Fibroblast of peridontal ligament (primary cell): ENCODE data around the gene GDF3.
A peak's percentile ranks its signal among the peaks of the same experiment; 100 is the strongest.
"Not testable (repeated sequence)": the region's sequence is repeated elsewhere in the genome, so short reads cannot be mapped to it uniquely, and the experiment has no call there.

Experiments
- DNase-seq: peaks from one replicate; pipeline ENCODE4 v3.0.0-alpha.2; 2010; ENCODE audit errors: extremely low read depth

The GDF3 gene

GRCh38 chr12:7695566-7696197, at the start of gene GDF3:
Gene GDF3 (minus strand): TSS chr12:7695775. CDS start chr12:7695728, 47 bp downstream.
- DNase-seq = no peak

GRCh38 chr12:7732993-7733392, 37.4 kb upstream of the GDF3 start:
- no peak for DNase-seq

GRCh38 chr12:7731486-7731885, 35.9 kb upstream of the GDF3 start:
- DNase-seq = no peak

GRCh38 chr12:7730984-7731383, 35.4 kb upstream of the GDF3 start:
- DNase-seq = not testable (repeated sequence)

- no peak for DNase-seq
These were observed 34.2 kb upstream of the GDF3 start for GRCh38 chr12:7729746-7730145.

- no peak for DNase-seq
These were observed 28.4 kb upstream of the GDF3 start for GRCh38 chr12:7723926-7724325.

GRCh38 chr12:7719946-7720730, 24.6 kb upstream of the GDF3 start:
- DNase-seq = no peak

GRCh38 chr12:7716381-7716780, 20.8 kb upstream of the GDF3 start:
- peak; percentile 6 for DNase-seq

- no peak for DNase-seq
These were observed 17.4 kb upstream of the GDF3 start for GRCh38 chr12:7712841-7713442.

GRCh38 chr12:7711133-7711532, 15.6 kb upstream of the GDF3 start, which contains the start of gene DPPA3:
Gene DPPA3 (plus strand): TSS chr12:7711433. CDS start chr12:7711571, 138 bp downstream.
- no peak for DNase-seq

- no peak for DNase-seq
These were observed 14.5 kb upstream of the GDF3 start for GRCh38 chr12:7709969-7710675.

- no peak for DNase-seq
These were observed 10.3 kb upstream of the GDF3 start for GRCh38 chr12:7705846-7706245.

- DNase-seq = no peak
These were observed 376 bp downstream of the GDF3 start for GRCh38 chr12:7695237-7695560.

GRCh38 chr12:7694556-7695236, 879 bp downstream of the GDF3 start:
- DNase-seq = no peak

- DNase-seq = no peak
These were observed 1.8 kb downstream of the GDF3 start for GRCh38 chr12:7693793-7694192.

GRCh38 chr12:7681535-7681934, 14.0 kb downstream of the GDF3 start:
- no peak for DNase-seq

GRCh38 chr12:7679251-7680045, 16.1 kb downstream of the GDF3 start:
- DNase-seq = no peak

- no peak for DNase-seq
These were observed 16.8 kb downstream of the GDF3 start for GRCh38 chr12:7678744-7679143.

GRCh38 chr12:7677432-7677888, 18.1 kb downstream of the GDF3 start:
- peak; percentile 67 for DNase-seq

- not testable (repeated sequence) for DNase-seq
These were observed 20.1 kb downstream of the GDF3 start for GRCh38 chr12:7675455-7675854.

GRCh38 chr12:7668171-7668570, 27.4 kb downstream of the GDF3 start:
- no peak for DNase-seq
